ENCODE data around the gene NEDD4L. TPM values are rescaled to one million over a fixed set of nuclear protein-coding genes. Genes with fewer than 3 reads are reported as not detected.

Gene NEDD4L
- total and polyA plus RNA-seq, 7 donors, result 14.8 to 28.0 (median 19.6) TPM

DNA sequence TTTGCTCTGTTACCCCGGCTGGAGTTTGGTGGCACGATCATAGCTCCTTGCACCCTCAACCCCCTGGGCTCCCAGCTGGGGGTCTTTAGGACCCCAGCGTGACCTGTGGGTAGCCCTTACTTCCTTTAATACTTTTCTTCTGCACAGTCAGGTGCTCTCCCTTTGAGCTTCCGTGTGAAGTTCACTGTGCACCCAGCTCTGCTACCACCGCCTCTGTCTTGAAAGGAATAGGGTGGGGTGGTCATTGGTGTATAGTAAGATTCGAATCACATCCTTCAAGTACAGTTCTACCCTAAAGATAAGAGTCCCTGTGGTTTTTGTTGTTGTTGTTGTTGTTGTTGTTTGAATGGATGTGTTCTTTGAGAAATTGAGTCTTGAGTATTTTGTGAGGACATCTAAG, 267.4 kb downstream of the NEDD4L start:
- no peak overlapping the region for H3K4me3 ChIP-seq
- H3K9me3 ChIP-seq, result no peaks in the 10 kb centered on the region
- H3K27me3 ChIP-seq (ENCODE audit: insufficient read depth in 3 of 3, low read length in 2 of 3), result no peaks in the 10 kb centered on the region
- 71 to 86% (median 75%) methylated on average over 6 of the region's 6 CpGs for WGBS, 3 donors
- H3K27ac ChIP-seq, result peak overlapping the region; percentile 81
- ATAC-seq (peak in 2 of 4 donors; percentile 1 to 4), DNase-seq (no peak)
- intact Hi-C loops (cut with DNase I), result loop anchor here in 1 of 2 donors (5.0 kb wide), 1 partner anchor 49 kb away; no protein-coding TSS in a partner anchor
- no peaks in the 10 kb centered on the region for H3K36me3 ChIP-seq (ENCODE audit: insufficient read depth in 1 of 2, low read depth in 1 of 2)
- TF ChIP-seq, protein P1, sequence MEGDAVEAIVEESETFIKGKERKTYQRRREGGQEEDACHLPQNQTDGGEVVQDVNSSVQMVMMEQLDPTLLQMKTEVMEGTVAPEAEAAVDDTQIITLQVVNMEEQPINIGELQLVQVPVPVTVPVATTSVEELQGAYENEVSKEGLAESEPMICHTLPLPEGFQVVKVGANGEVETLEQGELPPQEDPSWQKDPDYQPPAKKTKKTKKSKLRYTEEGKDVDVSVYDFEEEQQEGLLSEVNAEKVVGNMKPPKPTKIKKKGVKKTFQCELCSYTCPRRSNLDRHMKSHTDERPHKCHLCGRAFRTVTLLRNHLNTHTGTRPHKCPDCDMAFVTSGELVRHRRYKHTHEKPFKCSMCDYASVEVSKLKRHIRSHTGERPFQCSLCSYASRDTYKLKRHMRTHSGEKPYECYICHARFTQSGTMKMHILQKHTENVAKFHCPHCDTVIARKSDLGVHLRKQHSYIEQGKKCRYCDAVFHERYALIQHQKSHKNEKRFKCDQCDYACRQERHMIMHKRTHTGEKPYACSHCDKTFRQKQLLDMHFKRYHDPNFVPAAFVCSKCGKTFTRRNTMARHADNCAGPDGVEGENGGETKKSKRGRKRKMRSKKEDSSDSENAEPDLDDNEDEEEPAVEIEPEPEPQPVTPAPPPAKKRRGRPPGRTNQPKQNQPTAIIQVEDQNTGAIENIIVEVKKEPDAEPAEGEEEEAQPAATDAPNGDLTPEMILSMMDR (IDR thresholded peaks at IDR 0.05), result no peak
- peaks cover 62% of the 10 kb centered on the region for H3K4me1 ChIP-seq

- ATAC-seq, result no peak
- 61 to 71% (median 64%) methylated on average over 5 of the region's 5 CpGs for WGBS, 3 donors
- Histone ChIP-seq H3K4me1 (peaks cover 64% of the 10 kb centered on the region), H3K9me3 (no peaks in the 10 kb centered on the region), H3K36me3 (ENCODE audit: insufficient read depth in 1 of 2, low read depth in 1 of 2) (no peaks in the 10 kb centered on the region), H3K4me3 (no peak overlapping the region), H3K27ac (peak overlapping the region; percentile 39), H3K27me3 (ENCODE audit: insufficient read depth in 3 of 3, low read length in 2 of 3) (no peaks in the 10 kb centered on the region)
- intact Hi-C loops (cut with DNase I), result loop anchor here in 1 of 2 donors (5.0 kb wide), 1 partner anchor 51 kb away; no protein-coding TSS in a partner anchor
- DNase-seq, result no peak
- TF ChIP-seq, protein P1 (IDR thresholded peaks at IDR 0.05), result no peak
These were observed 269.5 kb downstream of the NEDD4L start for GRCh38 chr18:58313491-58314032.

DNA sequence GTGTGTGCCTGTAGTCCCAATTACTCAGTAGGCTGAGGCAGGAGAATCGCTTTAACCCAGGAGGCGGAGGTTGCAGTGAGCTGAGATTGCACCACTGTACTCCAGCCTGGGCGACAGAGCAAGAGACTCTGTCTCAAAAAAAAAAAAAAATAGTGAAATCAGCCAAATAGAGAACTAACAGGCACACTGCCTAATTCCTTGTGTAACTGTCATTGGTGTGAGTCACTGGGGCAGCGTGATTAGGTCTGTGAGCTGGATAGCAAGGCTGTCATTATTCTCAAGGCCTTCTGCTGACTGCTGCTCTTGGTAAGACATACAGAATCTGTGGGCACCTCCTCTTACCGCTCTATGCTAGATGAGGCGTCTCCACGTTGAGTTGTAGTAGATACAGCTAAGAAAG, 270.3 kb downstream of the NEDD4L start:
- no peaks in the 10 kb centered on the region for H3K36me3 ChIP-seq (ENCODE audit: insufficient read depth in 1 of 2, low read depth in 1 of 2)
- WGBS, 3 donors, result 56 to 74% (median 57%) methylated on average over 7 of the region's 7 CpGs
- peak overlapping the region; percentile 27 for H3K27ac ChIP-seq
- TF ChIP-seq, protein P1 (IDR thresholded peaks at IDR 0.05), result no peak
- peaks cover 62% of the 10 kb centered on the region for H3K4me1 ChIP-seq
- no peaks in the 10 kb centered on the region for H3K9me3 ChIP-seq
- no peaks in the 10 kb centered on the region for H3K27me3 ChIP-seq (ENCODE audit: insufficient read depth in 3 of 3, low read length in 2 of 3)
- peak; percentile 66 to 79 (median 76) for ATAC-seq
- peak; percentile 53 to 71 for DNase-seq
- H3K4me3 ChIP-seq, result no peak overlapping the region
- intact Hi-C loops (cut with DNase I), result loop anchor here in 1 of 2 donors (5.0 kb wide), 1 partner anchor 52 kb away; no protein-coding TSS in a partner anchor

- H3K9me3 ChIP-seq, result no peaks in the 10 kb centered on the region
- intact Hi-C loops (cut with DNase I), result loop anchor here in 1 of 2 donors (5.0 kb wide), 1 partner anchor 63 kb away; no protein-coding TSS in a partner anchor
- H3K27ac ChIP-seq, result peak overlapping the region; percentile 27
These were observed 271.0 kb downstream of the NEDD4L start for GRCh38 chr18:58315041-58315440.

More at GRCh38 chr18:58315041-58315440, 271.0 kb downstream of the NEDD4L start:
- 62 to 79% (median 63%) methylated on average over 8 of the region's 8 CpGs for WGBS, 3 donors
- H3K27me3 ChIP-seq (ENCODE audit: insufficient read depth in 3 of 3, low read length in 2 of 3), result no peaks in the 10 kb centered on the region
- no peak overlapping the region for H3K4me3 ChIP-seq
- ATAC-seq (peak; percentile 33 to 53 (median 36)), DNase-seq (no peak)
- no peaks in the 10 kb centered on the region for H3K36me3 ChIP-seq (ENCODE audit: insufficient read depth in 1 of 2, low read depth in 1 of 2)
- H3K4me1 ChIP-seq, result peaks cover 57% of the 10 kb centered on the region
- TF ChIP-seq, protein P1 (IDR thresholded peaks at IDR 0.05), result no peak

Data from psoas muscle (tissue), 8 donors.